ENCODE data around the gene CDKN2C.

Gene CDKN2C

GRCh38 chr1:50966991-50967390, 3.1 kb upstream of the CDKN2C start:
- DNase-seq, result no peak

GRCh38 chr1:50967416-50968157, 2.5 kb upstream of the CDKN2C start:
- no peak for DNase-seq

GRCh38 chr1:50968158-50968820, 1.8 kb upstream of the CDKN2C start:
- DNase-seq, result peak; percentile 76

GRCh38 chr1:50968821-50969610, 1.0 kb upstream of the CDKN2C start:
- DNase-seq, result peak; percentile 44

- DNase-seq, result no peak
These were observed 453 bp downstream of the CDKN2C start for GRCh38 chr1:50970509-50970887.

GRCh38 chr1:50970931-50971582, 1.0 kb downstream of the CDKN2C start:
- DNase-seq, result no peak

- no peak for DNase-seq
These were observed 1.8 kb downstream of the CDKN2C start for GRCh38 chr1:50971748-50972305.

GRCh38 chr1:50972766-50973165, 2.7 kb downstream of the CDKN2C start:
- no peak for DNase-seq

- DNase-seq, result no peak
These were observed 3.2 kb downstream of the CDKN2C start for GRCh38 chr1:50973255-50973654.

GRCh38 chr1:50973875-50974617, 4.0 kb downstream of the CDKN2C start:
- DNase-seq, result no peak

- no peak for DNase-seq
These were observed 4.5 kb downstream of the CDKN2C start for GRCh38 chr1:50974618-50974935.

- DNase-seq, result no peak
These were observed 5.4 kb downstream of the CDKN2C start for GRCh38 chr1:50975436-50975835.

GRCh38 chr1:50976111-50976889, 6.3 kb downstream of the CDKN2C start:
- no peak for DNase-seq

- peak; percentile 37 for DNase-seq
These were observed 7.0 kb downstream of the CDKN2C start for GRCh38 chr1:50976890-50977574.

GRCh38 chr1:50977575-50978143, 7.6 kb downstream of the CDKN2C start:
- DNase-seq, result no peak

GRCh38 chr1:50978144-50978851, 8.3 kb downstream of the CDKN2C start:
- no peak for DNase-seq

- no peak for DNase-seq
These were observed 9.1 kb downstream of the CDKN2C start for GRCh38 chr1:50978852-50979781.

GRCh38 chr1:50979937-50980336, 9.9 kb downstream of the CDKN2C start:
- no peak for DNase-seq

- no peak for DNase-seq
These were observed 10.5 kb downstream of the CDKN2C start for GRCh38 chr1:50980505-50980904.
